Gastrocnemius medialis (tissue), 4 donors: ENCODE results near the gene BBX. TPM values are rescaled to one million over a fixed set of nuclear protein-coding genes. Genes with fewer than 3 reads are reported as not detected.

Source experiments
- ATAC-seq, 2 donors: fragments of 150-250 bp; one replicate each; pipeline ENCODE4 v1.9.1; 2016
- DNase-seq, 2 donors: peaks; one replicate each; pipeline ENCODE4 v3.0.0-alpha.2; 2019
- H3K27ac ChIP-seq, 4 donors: fragments of 200-600 bp; sonication (generic); 1 replicate in 1 of 4; 2 replicates in 3 of 4; pipeline ENCODE4 v1.5.1; 2016 to 2018; ENCODE audit warnings: mild to moderate bottlenecking in 2 of 4, moderate library complexity in 1 of 4
- H3K27me3 ChIP-seq, 3 donors: fragments of 200-600 bp; sonication (generic) in 2 of 3; 1 replicate in 1 of 3; 2 replicates in 2 of 3; pipeline versions ENCODE4 v1.5.1 to v1.6.0; 2016 to 2019; ENCODE audit warnings: mild to moderate bottlenecking in 1 of 3, moderate library complexity in 1 of 3
- H3K36me3 ChIP-seq, 2 donors: fragments of 200-600 bp; sonication (generic) in 1 of 2; one replicate each; pipeline ENCODE4 v1.5.1; 2017 to 2018
- H3K4me1 ChIP-seq, 2 donors: fragments of 200-600 bp; sonication (generic) in 1 of 2; one replicate each; pipeline ENCODE4 v1.5.1; 2016 to 2017; ENCODE audit warnings: mild to moderate bottlenecking in 2 of 2
- H3K4me3 ChIP-seq, 4 donors: fragments of 200-600 bp; sonication (generic) in 3 of 4; 1 replicate in 1 of 4; 2 replicates in 3 of 4; pipeline ENCODE4 v1.5.1; 2016 to 2019; ENCODE audit warnings: mild to moderate bottlenecking in 2 of 4
- H3K9me3 ChIP-seq, 3 donors: fragments of 200-600 bp; sonication (generic) in 2 of 3; 1 replicate in 1 of 3; 2 replicates in 2 of 3; pipeline ENCODE4 v1.5.1; 2016 to 2019
- POLR2A ChIP-seq, 2 donors: fragments of 450-650 bp; IDR thresholded peaks; one replicate each; pipeline ENCODE4 v1.6.1; 2017; ENCODE audit warnings: antibody characterized with exemption in 2 of 2, mild to moderate bottlenecking in 2 of 2, moderate library complexity in 2 of 2
- in situ Hi-C, 4 donors: fragments of 200-750 bp; cut with MboI; loops; one replicate each; pipeline versions ENCODE4 v1.15.0 to v1.8.0; 2017; ENCODE audit warnings: low sequenced_read_pairs in 4 of 4
- intact Hi-C: fragments of 100-400 bp; cut with DNase I; formaldehyde crosslinking; loops from one replicate; pipeline ENCODE4 v1.15.1; 2023; ENCODE audit warnings: low total_unique reads
- total RNA-seq, 4 donors: library from RNA; depleted of rRNA; stranded (reverse); fragments of >200 nt; gene quantifications; one replicate each; pipeline versions ENCODE4 v1.1.0 to v1.2.3, GENCODE V29; 2016
- TF ChIP-seq, protein P1 (sequence below), 5 experiments: fragments of 450-650 bp in 3 of 5; fragments of 200-600 bp in 2 of 5; sonication (generic) in 2 of 5; IDR thresholded peaks in 4 of 5; conservative IDR thresholded peaks in 1 of 5; 1 replicate in 4 of 5; 2 replicates in 1 of 5; pipeline ENCODE4 v1.5.1; 2016 to 2019; ENCODE audit warnings: antibody characterized with exemption in 5 of 5, mild to moderate bottlenecking in 3 of 5, moderate library complexity in 3 of 5

BBX gene
- total RNA-seq, 4 donors from 2014 or later, result 15.2 to 48.3 (median 20.1) TPM

DNA sequence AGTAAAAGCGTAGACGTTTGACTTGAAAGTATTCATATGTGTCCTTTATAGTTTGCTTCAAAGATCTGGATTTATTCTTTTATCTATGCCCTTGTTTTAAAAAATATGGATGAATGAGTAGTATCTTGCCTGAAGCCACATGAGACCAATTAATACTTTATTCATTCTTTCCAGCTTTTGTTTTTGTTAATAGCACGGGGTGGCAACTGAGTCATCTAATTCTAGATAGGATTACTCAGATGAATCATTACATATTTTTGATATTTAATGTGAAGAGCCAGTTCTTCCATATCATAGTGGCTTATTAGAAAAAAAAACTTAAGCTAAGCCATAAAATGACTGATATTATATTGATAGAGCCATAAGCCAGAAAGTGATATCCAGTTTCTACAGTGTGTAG, 121.9 kb downstream of the BBX start:
- DNase-seq (no peak), ATAC-seq (no peak)
- intact Hi-C loops (no loop called here), in situ Hi-C loops (no loop called here)
- Histone ChIP-seq H3K27ac (no peak overlapping the region), H3K36me3 (no peaks in the 10 kb centered on the region), H3K9me3 (no peaks in the 10 kb centered on the region), H3K4me1 (peaks cover 0 to 15% of the 10 kb centered on the region in 2 donors), H3K27me3 (no peaks in the 10 kb centered on the region), H3K4me3 (no peak overlapping the region)
- TF ChIP-seq, protein P1, sequence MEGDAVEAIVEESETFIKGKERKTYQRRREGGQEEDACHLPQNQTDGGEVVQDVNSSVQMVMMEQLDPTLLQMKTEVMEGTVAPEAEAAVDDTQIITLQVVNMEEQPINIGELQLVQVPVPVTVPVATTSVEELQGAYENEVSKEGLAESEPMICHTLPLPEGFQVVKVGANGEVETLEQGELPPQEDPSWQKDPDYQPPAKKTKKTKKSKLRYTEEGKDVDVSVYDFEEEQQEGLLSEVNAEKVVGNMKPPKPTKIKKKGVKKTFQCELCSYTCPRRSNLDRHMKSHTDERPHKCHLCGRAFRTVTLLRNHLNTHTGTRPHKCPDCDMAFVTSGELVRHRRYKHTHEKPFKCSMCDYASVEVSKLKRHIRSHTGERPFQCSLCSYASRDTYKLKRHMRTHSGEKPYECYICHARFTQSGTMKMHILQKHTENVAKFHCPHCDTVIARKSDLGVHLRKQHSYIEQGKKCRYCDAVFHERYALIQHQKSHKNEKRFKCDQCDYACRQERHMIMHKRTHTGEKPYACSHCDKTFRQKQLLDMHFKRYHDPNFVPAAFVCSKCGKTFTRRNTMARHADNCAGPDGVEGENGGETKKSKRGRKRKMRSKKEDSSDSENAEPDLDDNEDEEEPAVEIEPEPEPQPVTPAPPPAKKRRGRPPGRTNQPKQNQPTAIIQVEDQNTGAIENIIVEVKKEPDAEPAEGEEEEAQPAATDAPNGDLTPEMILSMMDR (IDR thresholded peaks at IDR 0.05 in 4 of 5, conservative IDR thresholded peaks at IDR 0.05 in 1 of 5), result no peak
- no peak for TF ChIP-seq POLR2A (IDR thresholded peaks at IDR 0.05)

DNA sequence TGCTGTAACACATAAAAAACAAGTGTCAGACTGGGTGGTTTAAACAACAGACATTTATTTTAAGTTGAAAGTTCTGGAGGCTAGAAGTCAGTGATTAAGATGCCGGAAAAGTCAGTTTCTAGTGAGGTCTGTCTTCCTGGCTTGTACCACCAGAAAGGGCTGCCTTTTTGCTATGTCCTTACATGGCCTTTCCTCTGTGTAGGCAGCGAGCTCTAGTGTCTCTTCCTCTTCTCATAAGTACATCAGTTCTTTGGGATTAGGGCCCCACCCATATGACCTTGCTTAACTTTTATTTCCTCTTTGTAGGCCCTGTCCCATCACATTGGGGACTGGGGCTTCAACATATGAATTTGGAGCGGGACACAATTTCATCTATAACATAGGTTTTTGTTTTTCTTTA, 128.0 kb downstream of the BBX start:
- no peaks in the 10 kb centered on the region for H3K27me3 ChIP-seq
- DNase-seq, result no peak
- H3K27ac ChIP-seq, result no peak overlapping the region
- no peak overlapping the region for H3K4me3 ChIP-seq
- no peaks in the 10 kb centered on the region for H3K36me3 ChIP-seq
- ATAC-seq, result no peak
- in situ Hi-C loops, result loop anchor here in 1 of 4 donors (25.0 kb wide), 1 partner anchor 413 kb away; no protein-coding TSS in a partner anchor
- H3K9me3 ChIP-seq, result no peaks in the 10 kb centered on the region
- peaks cover 14 to 20% of the 10 kb centered on the region in 2 donors for H3K4me1 ChIP-seq
- TF ChIP-seq POLR2A (IDR thresholded peaks at IDR 0.05), result no peak
- TF ChIP-seq, protein P1 (IDR thresholded peaks at IDR 0.05 in 4 of 5, conservative IDR thresholded peaks at IDR 0.05 in 1 of 5), result no peak
- intact Hi-C loops, result loop anchor here (10.0 kb wide), 1 partner anchor 216 kb away; no protein-coding TSS in a partner anchor

DNA sequence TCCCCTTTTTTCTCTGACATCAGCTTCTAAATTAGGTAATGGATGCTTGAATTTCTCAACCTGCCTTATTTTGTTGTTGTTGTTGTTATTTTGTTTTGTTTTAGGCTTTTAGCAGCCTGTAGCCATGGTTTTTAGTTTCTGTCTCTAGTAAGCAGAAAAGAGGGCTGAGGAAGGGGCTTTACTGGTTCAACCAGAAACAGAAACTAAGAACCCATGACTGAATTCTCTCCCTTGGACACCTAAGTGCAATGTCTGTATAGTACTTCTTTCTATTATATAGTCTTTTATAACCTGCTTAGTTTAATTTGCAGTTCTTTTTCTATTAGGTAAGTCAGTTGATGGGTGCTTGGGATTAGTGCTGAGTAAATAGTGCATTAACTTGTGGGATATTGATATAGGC, 129.0 kb downstream of the BBX start:
- no peak for DNase-seq
- ATAC-seq, result no peak
- Histone ChIP-seq H3K36me3 (no peaks in the 10 kb centered on the region), H3K4me1 (peaks cover 14 to 20% of the 10 kb centered on the region in 2 donors), H3K27ac (no peak overlapping the region), H3K27me3 (no peaks in the 10 kb centered on the region), H3K4me3 (no peak overlapping the region), H3K9me3 (no peaks in the 10 kb centered on the region)
- intact Hi-C loops (loop anchor here (10.0 kb wide), 1 partner anchor 217 kb away; no protein-coding TSS in a partner anchor), in situ Hi-C loops (loop anchor here in 1 of 4 donors (25.0 kb wide), 1 partner anchor 414 kb away; no protein-coding TSS in a partner anchor)
- TF ChIP-seq POLR2A (IDR thresholded peaks at IDR 0.05), result no peak
- TF ChIP-seq, protein P1 (IDR thresholded peaks at IDR 0.05 in 4 of 5, conservative IDR thresholded peaks at IDR 0.05 in 1 of 5), result no peak

DNA sequence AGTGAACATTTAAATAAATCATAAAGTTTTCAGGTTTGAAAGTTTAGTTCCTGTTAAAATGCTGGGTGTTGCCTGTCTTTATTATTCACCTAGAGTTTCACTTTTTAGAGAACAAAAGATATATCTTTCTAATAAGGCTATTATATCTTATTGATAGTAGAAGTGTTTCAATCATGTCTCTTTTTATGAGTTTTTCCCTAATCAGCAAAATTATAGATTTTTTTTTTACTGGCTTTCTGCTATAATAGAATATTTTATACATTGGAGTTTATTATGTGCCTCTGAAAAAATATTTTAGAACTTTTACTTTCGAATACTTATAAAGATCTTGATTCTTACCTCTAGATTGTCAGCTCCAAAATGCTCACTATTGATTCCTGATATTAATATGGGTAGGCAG, 131.5 kb downstream of the BBX start:
- in situ Hi-C loops (loop anchor here in 1 of 4 donors (25.0 kb wide), 1 partner anchor 417 kb away; no protein-coding TSS in a partner anchor), intact Hi-C loops (loop anchor here (10.0 kb wide), 1 partner anchor 219 kb away; no protein-coding TSS in a partner anchor)
- H3K4me3 ChIP-seq, result no peak overlapping the region
- ATAC-seq (no peak), DNase-seq (no peak)
- no peak for TF ChIP-seq POLR2A (IDR thresholded peaks at IDR 0.05)
- TF ChIP-seq, protein P1 (IDR thresholded peaks at IDR 0.05 in 4 of 5, conservative IDR thresholded peaks at IDR 0.05 in 1 of 5), result no peak
- no peaks in the 10 kb centered on the region for H3K27me3 ChIP-seq
- H3K36me3 ChIP-seq, result no peaks in the 10 kb centered on the region
- no peaks in the 10 kb centered on the region for H3K9me3 ChIP-seq
- no peak overlapping the region for H3K27ac ChIP-seq
- peaks cover 14 to 20% of the 10 kb centered on the region in 2 donors for H3K4me1 ChIP-seq
